T-cell (primary cell): ENCODE results near the gene SMYD2. TPM values are rescaled to one million over a fixed set of nuclear protein-coding genes. Genes with fewer than 3 reads are reported as not detected.

ENCODE experiments used
- ATAC-seq, 4 experiments: fragments of 200-7000 bp in 3 of 4; fragments of 150-1000 bp in 1 of 4; cut with Tn5 transposase; replicated peaks in 1 of 4; 1 replicate in 3 of 4; 2 replicates in 1 of 4; pipeline ENCODE4 v1.10.0; 2021; ENCODE audit warnings: moderate library complexity in 3 of 4, mild to moderate bottlenecking in 2 of 4, moderate number of reproducible peaks in 1 of 4
- CTCF ChIA-PET, 2 donors: fragments of 300-600 bp; sonication (Branson Sonifier 250); formaldehyde crosslinking; loops; one replicate each; lab custom pipeline; 2022; ENCODE audit warnings: antibody characterized with exemption in 2 of 2; lab: Charles Lee
- POLR2A ChIA-PET, 2 donors: fragments of 300-600 bp; sonication (Branson Sonifier 250); formaldehyde crosslinking; loops; one replicate each; lab custom pipeline; 2022; ENCODE audit warnings: antibody characterized with exemption in 2 of 2; lab: Charles Lee
- DNase-seq, 35 experiments: peaks; one replicate each; pipeline versions ENCODE4 v3.0.0 to v3.0.0-alpha.2; 2013 to 2023
- H3K27ac ChIP-seq: one replicate; pipeline ENCODE4 v1.5.1; 2013; ENCODE audit warnings: low read length
- H3K27me3 ChIP-seq, 2 experiments: replicated peaks in 1 of 2; 1 replicate in 1 of 2; 2 replicates in 1 of 2; pipeline versions ENCODE4 v1.6.1 to v1.7.0; 2013; ENCODE audit warnings: low read length in 1 of 2, mixed read lengths in 1 of 2; ENCODE audit not compliant: control insufficient read depth in 2 of 2, insufficient read depth in 2 of 2; ENCODE audit errors: extremely low read depth in 1 of 2
- H3K36me3 ChIP-seq, 2 donors: 1 replicate in 1 of 2; 2 replicates in 1 of 2; pipeline versions ENCODE4 v1.6.1 to v1.7.0; 2013; ENCODE audit warnings: low read length in 1 of 2; ENCODE audit not compliant: control insufficient read depth in 2 of 2, insufficient read depth in 1 of 2; ENCODE audit errors: extremely low read depth in 1 of 2
- H3K4me1 ChIP-seq, 2 experiments: 1 replicate in 1 of 2; 2 replicates in 1 of 2; pipeline versions ENCODE4 v1.6.1 to v1.7.0; 2013; ENCODE audit warnings: low read length in 2 of 2, mixed read lengths in 1 of 2; ENCODE audit not compliant: insufficient read depth in 2 of 2, control insufficient read depth in 1 of 2; ENCODE audit errors: extremely low read depth in 1 of 2
- H3K4me3 ChIP-seq, 2 donors: 1 replicate in 1 of 2; 2 replicates in 1 of 2; pipeline versions ENCODE4 v1.5.1 to v1.7.0; 2013; ENCODE audit warnings: mild to moderate bottlenecking in 2 of 2, low read length in 1 of 2, moderate library complexity in 1 of 2; ENCODE audit not compliant: control insufficient read depth in 1 of 2; ENCODE audit errors: extremely low read depth in 1 of 2
- H3K9me3 ChIP-seq: 2 replicates; pipeline ENCODE4 v1.7.0; 2013
- H3K27ac Mint-ChIP-seq, 2 donors: one replicate each; pipeline ENCODE4 v1.8.0; 2020 to 2021; ENCODE audit warnings: mild to moderate bottlenecking in 2 of 2, mixed read lengths in 2 of 2
- H3K27me3 Mint-ChIP-seq, 2 donors: one replicate each; pipeline ENCODE4 v1.8.0; 2021 to 2022; ENCODE audit warnings: mixed read lengths in 2 of 2
- H3K36me3 Mint-ChIP-seq: one replicate; pipeline ENCODE4 v1.8.0; 2021; ENCODE audit warnings: mixed read lengths
- H3K4me1 Mint-ChIP-seq, 3 donors: one replicate each; pipeline ENCODE4 v1.8.0; 2020 to 2022; ENCODE audit warnings: mixed read lengths in 3 of 3, mild to moderate bottlenecking in 1 of 3
- H3K4me3 Mint-ChIP-seq, 3 donors: one replicate each; pipeline ENCODE4 v1.8.0; 2020 to 2022; ENCODE audit warnings: mild to moderate bottlenecking in 3 of 3, mixed read lengths in 3 of 3, moderate library complexity in 3 of 3
- H3K9me3 Mint-ChIP-seq, 3 donors: one replicate each; pipeline ENCODE4 v1.8.0; 2020 to 2022; ENCODE audit warnings: mixed read lengths in 3 of 3
- WGBS: methylation state at CpG from one replicate; pipeline ENCODE4 v1.1.5; 2013; ENCODE audit warnings: missing lambda C conversion rate; ENCODE audit not compliant: insufficient coverage; 5-methylcytosine and 5-hydroxymethylcytosine counted together
- total RNA-seq, 35 experiments: library from RNA in 6 of 35; stranded (reverse) in 6 of 35; fragments of 120-200 nt in 1 of 35; gene quantifications; one replicate each; pipeline versions ENCODE4 v1.2.1 to v1.2.4 and lab custom pipeline; 2013 to 2026

SMYD2 gene
- total RNA-seq, 5 donors from 2014 or later (not counting 1 experiment from before 2014, with no cell fraction given): 27.3 to 35.2 (median 34.4) TPM

DNA sequence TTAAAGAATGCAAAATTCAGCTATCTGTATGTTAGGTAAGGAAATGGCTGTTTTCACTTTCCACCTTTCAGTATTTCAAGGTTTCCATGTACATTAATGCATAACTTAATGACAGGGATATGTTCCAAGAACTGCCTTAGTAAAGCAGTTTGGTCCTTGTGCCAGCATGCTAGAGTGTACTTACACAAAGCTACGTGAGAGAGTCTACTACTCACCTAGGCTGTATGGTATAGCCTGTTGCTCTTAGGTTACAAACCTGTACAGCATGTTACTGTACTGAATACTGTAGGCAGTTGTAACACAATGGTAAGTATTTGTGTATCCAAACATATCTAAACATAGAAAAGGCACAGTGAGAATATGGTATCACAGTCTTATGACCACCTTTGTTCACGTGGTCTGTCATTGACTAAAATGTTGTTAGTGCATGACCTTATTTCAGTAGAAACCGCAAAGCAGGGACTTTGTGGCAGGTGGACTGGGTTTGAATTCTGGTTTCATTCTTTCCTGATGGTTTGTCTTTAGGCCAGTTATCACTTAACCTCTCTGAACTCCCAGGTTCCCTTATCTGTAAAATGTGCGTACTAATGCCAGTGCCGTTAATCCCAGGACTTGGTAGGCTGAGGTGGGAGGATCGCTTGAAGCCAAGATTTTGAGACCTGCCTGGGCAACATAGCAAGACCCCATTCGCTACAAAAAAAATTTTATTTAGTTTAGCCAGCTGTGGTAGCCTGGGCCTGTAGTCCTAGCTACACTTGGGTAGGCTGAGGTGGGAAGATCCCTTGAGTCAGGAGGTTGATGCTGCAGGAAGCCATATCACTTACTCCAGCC, 4.9 kb downstream of the SMYD2 start:
- no peak overlapping the region for H3K4me3 ChIP-seq
- CTCF ChIA-PET: interaction anchor here in 1 of 2 donors (0.7 kb wide), 1 partner anchor 1238 kb away, joined by 3 read pairs; no protein-coding TSS in a partner anchor
- Mint-ChIP-seq H3K4me1 (peaks cover 54 to 61% (median 58%) of the 10 kb centered on the region in 3 donors), H3K36me3 (peaks cover 20% of the 10 kb centered on the region), H3K9me3 (no peaks in the 10 kb centered on the region), H3K27me3 (no peaks in the 10 kb centered on the region), H3K4me3 (no peak overlapping the region), H3K27ac (no peak overlapping the region)
- peaks cover 15 to 16% of the 10 kb centered on the region in 2 experiments for H3K4me1 ChIP-seq
- POLR2A ChIA-PET: no interaction called here
- no peaks in the 10 kb centered on the region for H3K27me3 ChIP-seq
- ATAC-seq (no peak), DNase-seq (no peak)
- H3K36me3 ChIP-seq: peaks cover 0 to 2% of the 10 kb centered on the region in 2 donors
- H3K9me3 ChIP-seq: peaks cover 5% of the 10 kb centered on the region
- WGBS: 100% methylated on average over 1 of the region's 7 CpGs
- no peak overlapping the region for H3K27ac ChIP-seq

DNA sequence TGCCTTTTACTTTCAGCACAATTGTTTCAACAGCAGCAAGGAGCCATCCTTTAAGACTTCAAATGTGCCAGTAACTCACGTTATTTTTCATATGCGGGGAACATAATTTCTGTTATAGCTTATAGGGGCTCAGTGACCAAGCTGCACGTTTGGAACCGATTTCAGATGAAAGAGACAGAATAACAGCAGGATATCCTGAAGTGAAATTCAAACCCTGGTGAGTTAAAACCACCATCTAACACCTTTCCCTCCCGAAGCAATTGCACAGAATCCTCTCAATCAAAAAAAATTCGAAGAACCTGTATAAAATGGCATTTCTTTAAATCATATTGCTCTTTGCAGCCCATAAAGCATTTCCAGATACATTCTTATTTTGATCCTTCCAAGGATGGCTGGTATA, 6.9 kb downstream of the SMYD2 start:
- Mint-ChIP-seq H3K36me3 (peaks cover 31% of the 10 kb centered on the region), H3K9me3 (no peaks in the 10 kb centered on the region), H3K27ac (no peak overlapping the region), H3K4me3 (no peak overlapping the region), H3K4me1 (peaks cover 53 to 55% (median 54%) of the 10 kb centered on the region in 3 donors), H3K27me3 (no peaks in the 10 kb centered on the region)
- no peak overlapping the region for H3K4me3 ChIP-seq
- no peak for DNase-seq
- no peak for ATAC-seq
- WGBS: 73% methylated on average over 3 of the region's 6 CpGs
- POLR2A ChIA-PET: no interaction called here
- no peaks in the 10 kb centered on the region for H3K27me3 ChIP-seq
- H3K4me1 ChIP-seq: peaks cover under 1 to 8% of the 10 kb centered on the region in 2 experiments
- H3K9me3 ChIP-seq: peaks cover 5% of the 10 kb centered on the region
- no peak overlapping the region for H3K27ac ChIP-seq
- CTCF ChIA-PET: interaction anchor here in 1 of 2 donors (0.5 kb wide), 1 partner anchor 58 kb away, joined by 5 read pairs; no protein-coding TSS in a partner anchor
- peaks cover 0 to 2% of the 10 kb centered on the region in 2 donors for H3K36me3 ChIP-seq

DNA sequence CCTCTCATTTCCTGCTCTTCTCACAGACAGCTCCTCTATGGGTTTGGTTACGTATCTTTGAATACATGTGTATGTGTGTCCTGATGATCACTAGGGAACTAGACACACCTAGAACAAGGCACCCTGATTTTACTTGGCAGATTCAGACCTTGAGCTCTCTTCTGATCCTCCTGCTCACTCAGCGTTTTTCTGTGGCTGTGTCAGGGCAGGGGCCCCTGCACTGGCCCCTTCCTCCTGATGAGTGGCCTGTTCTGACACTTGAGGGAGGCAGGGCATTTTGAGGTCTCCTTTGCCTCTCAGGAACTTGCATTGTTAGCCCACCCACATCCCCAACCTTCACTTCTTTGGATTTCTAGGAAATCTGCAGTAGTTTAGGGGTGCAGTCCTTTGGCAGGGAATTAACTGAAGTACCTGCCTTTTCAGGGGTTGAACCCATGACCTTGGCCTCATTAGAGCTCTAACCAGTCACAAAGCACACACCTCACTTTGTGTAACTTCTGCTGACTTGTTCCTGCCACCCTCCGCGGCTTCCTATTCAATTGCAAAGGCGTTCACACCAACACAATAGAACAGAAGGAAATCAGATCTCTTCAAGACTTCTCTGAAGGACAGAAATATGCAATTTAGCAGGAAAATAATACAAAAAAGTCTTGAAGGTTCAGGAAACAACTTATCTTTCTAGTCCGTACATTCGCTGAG, 8.8 kb downstream of the SMYD2 start:
- H3K36me3 ChIP-seq: peaks cover 0 to 2% of the 10 kb centered on the region in 2 donors
- H3K9me3 ChIP-seq: peaks cover 5% of the 10 kb centered on the region
- no peaks in the 10 kb centered on the region for H3K27me3 ChIP-seq
- Mint-ChIP-seq H3K36me3 (peaks cover 31% of the 10 kb centered on the region), H3K27ac (no peak overlapping the region), H3K4me1 (peaks cover 45 to 48% (median 47%) of the 10 kb centered on the region in 3 donors), H3K4me3 (no peak overlapping the region), H3K9me3 (no peaks in the 10 kb centered on the region), H3K27me3 (no peaks in the 10 kb centered on the region)
- POLR2A ChIA-PET: no interaction called here
- H3K4me1 ChIP-seq: peaks cover 0 to 5% of the 10 kb centered on the region in 2 experiments
- no peak overlapping the region for H3K27ac ChIP-seq
- CTCF ChIA-PET: no interaction called here
- H3K4me3 ChIP-seq: no peak overlapping the region
- 78% methylated on average over 1 of the region's 7 CpGs for WGBS
- ATAC-seq (no peak), DNase-seq (no peak)

DNA sequence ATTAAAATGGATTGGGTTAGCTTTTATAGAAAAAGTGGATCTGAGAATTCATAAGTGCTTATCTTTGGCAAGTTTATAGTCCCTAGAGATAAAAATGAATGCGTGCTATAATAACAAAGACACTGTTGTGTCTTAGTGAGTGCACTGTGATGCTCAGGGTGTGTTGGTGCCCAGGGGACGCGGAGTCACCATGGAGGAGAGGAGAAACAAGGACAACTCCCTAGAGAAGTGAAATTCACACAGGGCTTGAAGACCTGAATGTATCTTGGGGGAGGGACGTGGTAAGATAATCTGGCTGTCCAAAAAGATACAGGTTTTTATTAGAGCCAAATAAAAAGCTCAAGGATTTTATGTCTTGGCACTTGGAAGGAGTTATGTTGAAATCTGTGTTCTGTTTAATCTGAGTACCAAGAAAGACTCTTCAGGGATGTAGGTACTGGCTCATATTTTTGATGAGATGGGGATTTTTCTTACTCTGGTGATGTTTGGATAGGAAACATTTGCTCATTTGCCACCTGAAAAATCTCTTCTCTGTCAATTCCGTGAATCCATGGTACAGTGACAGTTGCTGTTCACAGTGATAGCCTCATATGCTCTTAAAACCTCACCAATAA, 9.6 kb downstream of the SMYD2 start:
- H3K4me1 ChIP-seq: peaks cover 0 to 5% of the 10 kb centered on the region in 2 experiments
- no peak overlapping the region for H3K4me3 Mint-ChIP-seq

DNA sequence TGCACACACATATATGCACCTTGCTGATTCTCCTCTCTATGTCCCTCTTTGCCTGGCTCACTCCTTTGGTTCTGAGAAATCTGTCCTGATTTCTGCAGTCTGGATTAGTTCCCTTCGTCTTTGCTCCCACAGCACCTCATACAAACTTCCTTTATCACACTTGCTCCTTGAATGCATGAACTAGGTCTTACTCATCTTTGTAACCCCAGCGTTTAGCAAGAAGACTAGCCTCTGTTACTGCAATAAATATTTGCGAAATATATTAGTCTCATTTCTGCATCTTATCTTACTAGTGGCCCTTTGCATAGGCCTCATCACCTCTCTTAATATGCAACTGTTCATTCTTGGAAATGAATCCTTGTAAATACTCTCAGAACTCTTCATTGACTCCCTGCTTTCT, 11.4 kb downstream of the SMYD2 start:
- ATAC-seq (no peak), DNase-seq (no peak)
- Mint-ChIP-seq H3K36me3 (peaks cover 29% of the 10 kb centered on the region), H3K4me3 (no peak overlapping the region), H3K4me1 (peaks cover 48 to 59% (median 56%) of the 10 kb centered on the region in 3 donors), H3K9me3 (no peaks in the 10 kb centered on the region), H3K27ac (no peak overlapping the region), H3K27me3 (no peaks in the 10 kb centered on the region)
- ChIA-PET POLR2A (interaction anchor here in 1 of 2 donors (0.6 kb wide), 1 partner anchor 1434 kb away, joined by 6 read pairs; the partner anchor contains the start of gene FLVCR1), CTCF (interaction anchor here in 1 of 2 donors (0.6 kb wide), 1 partner anchor 22 kb away, joined by 4 read pairs; no protein-coding TSS in a partner anchor)
- Histone ChIP-seq H3K36me3 (peaks cover 0 to 2% of the 10 kb centered on the region in 2 donors), H3K4me3 (no peak overlapping the region), H3K9me3 (peaks cover 5% of the 10 kb centered on the region), H3K27ac (no peak overlapping the region), H3K27me3 (no peaks in the 10 kb centered on the region), H3K4me1 (peaks cover 0 to 5% of the 10 kb centered on the region in 2 experiments)
- WGBS: 89% methylated on average over 3 of the region's 3 CpGs

More for the DNA sequence above, 9.6 kb downstream of the SMYD2 start:
- Mint-ChIP-seq H3K27me3 (no peaks in the 10 kb centered on the region), H3K27ac (no peak overlapping the region), H3K4me1 (peaks cover 44 to 49% (median 47%) of the 10 kb centered on the region in 3 donors), H3K36me3 (peaks cover 31% of the 10 kb centered on the region), H3K9me3 (no peaks in the 10 kb centered on the region)
- ChIA-PET POLR2A (no interaction called here), CTCF (no interaction called here)
- no peak overlapping the region for H3K4me3 ChIP-seq
- peaks cover 5% of the 10 kb centered on the region for H3K9me3 ChIP-seq
- ATAC-seq (no peak), DNase-seq (no peak)
- no peak overlapping the region for H3K27ac ChIP-seq
- peaks cover 0 to 2% of the 10 kb centered on the region in 2 donors for H3K36me3 ChIP-seq
- no peaks in the 10 kb centered on the region for H3K27me3 ChIP-seq
- 93% methylated on average over 4 of the region's 5 CpGs for WGBS

DNA sequence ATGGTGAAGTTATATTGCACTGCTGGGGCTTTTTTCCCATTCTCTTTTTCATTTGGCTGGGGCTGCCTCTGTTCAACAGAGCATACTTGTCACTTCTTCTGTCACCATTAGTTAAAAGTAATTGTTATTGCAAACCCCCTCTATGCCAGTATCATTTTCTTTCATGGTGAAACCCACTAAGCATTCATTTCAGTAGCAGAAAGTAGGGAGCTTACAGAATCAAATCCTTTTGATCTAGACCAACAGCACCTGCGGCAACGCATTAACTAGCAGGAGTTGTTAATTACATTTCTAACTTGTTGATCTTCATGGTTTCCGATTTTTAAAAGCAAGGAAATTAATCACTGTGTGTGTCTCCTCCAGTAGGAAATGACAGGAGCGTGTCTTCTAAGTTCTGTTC, 15.0 kb downstream of the SMYD2 start:
- ATAC-seq (no peak), DNase-seq (no peak)
- WGBS: no CpG with 5 or more reads among the region's 4 CpGs
- ChIA-PET POLR2A (no interaction called here), CTCF (no interaction called here)
- Mint-ChIP-seq H3K4me1 (peaks cover 30 to 43% (median 41%) of the 10 kb centered on the region in 3 donors), H3K27me3 (no peaks in the 10 kb centered on the region), H3K9me3 (no peaks in the 10 kb centered on the region), H3K27ac (no peak overlapping the region), H3K4me3 (no peak overlapping the region), H3K36me3 (peaks cover 22% of the 10 kb centered on the region)
- no peaks in the 10 kb centered on the region for H3K4me1 ChIP-seq
- H3K27ac ChIP-seq: no peak overlapping the region
- H3K27me3 ChIP-seq: no peaks in the 10 kb centered on the region
- no peaks in the 10 kb centered on the region for H3K9me3 ChIP-seq
- H3K4me3 ChIP-seq: no peak overlapping the region
- H3K36me3 ChIP-seq: no peaks in the 10 kb centered on the region
